Measurements from ENCODE around the gene SLC9C2. TPM values are rescaled to one million over a fixed set of nuclear protein-coding genes. Genes with fewer than 3 reads are reported as not detected.

SLC9C2 gene
- total and polyA plus RNA-seq, 8 donors = 0.14 to 0.86 (median 0.39) TPM

GRCh38 chr1:173484276-173484675, 118.6 kb downstream of the SLC9C2 start:
- intact Hi-C loops (cut with DNase I) = no loop called here
- Histone ChIP-seq H3K4me3 (no peak overlapping the region), H3K27ac (no peak overlapping the region), H3K36me3 (peaks cover 0 to 91% of the 10 kb centered on the region in 2 donors), H3K4me1 (peaks cover 5 to 13% of the 10 kb centered on the region in 2 donors), H3K9me3 (no peaks in the 10 kb centered on the region), H3K27me3 (no peaks in the 10 kb centered on the region)
- DNase-seq = no peak
- no peak for ATAC-seq
- TF ChIP-seq CTCF (IDR thresholded peaks at IDR 0.05) = no peak

GRCh38 chr1:173482683-173483082, 120.2 kb downstream of the SLC9C2 start:
- peaks cover 0 to 75% of the 10 kb centered on the region in 2 donors for H3K36me3 ChIP-seq
- no peaks in the 10 kb centered on the region for H3K27me3 ChIP-seq
- no peaks in the 10 kb centered on the region for H3K9me3 ChIP-seq
- DNase-seq (no peak), ATAC-seq (no peak)
- H3K27ac ChIP-seq = no peak overlapping the region
- H3K4me1 ChIP-seq = peaks cover 16 to 28% of the 10 kb centered on the region in 2 donors
- intact Hi-C loops (cut with DNase I) = no loop called here
- no peak for TF ChIP-seq CTCF (IDR thresholded peaks at IDR 0.05)
- H3K4me3 ChIP-seq = no peak overlapping the region

- DNase-seq (no peak), ATAC-seq (no peak)
- intact Hi-C loops (cut with DNase I) = no loop called here
- H3K27ac ChIP-seq = no peak overlapping the region
- H3K4me1 ChIP-seq = peaks cover 16 to 30% of the 10 kb centered on the region in 2 donors
- no peaks in the 10 kb centered on the region for H3K27me3 ChIP-seq
- no peaks in the 10 kb centered on the region for H3K9me3 ChIP-seq
- H3K4me3 ChIP-seq = no peak overlapping the region
- H3K36me3 ChIP-seq = peaks cover 0 to 61% of the 10 kb centered on the region in 2 donors
- TF ChIP-seq CTCF (IDR thresholded peaks at IDR 0.05) = no peak
Observed at GRCh38 chr1:173481195-173481772, 121.6 kb downstream of the SLC9C2 start.

- Histone ChIP-seq H3K27me3 (no peaks in the 10 kb centered on the region), H3K4me3 (peak overlapping the region in 1 of 2 donors; percentile 89), H3K4me1 (peaks cover 16 to 46% of the 10 kb centered on the region in 2 donors), H3K27ac (no peak overlapping the region), H3K36me3 (peaks cover 0 to 44% of the 10 kb centered on the region in 2 donors), H3K9me3 (no peaks in the 10 kb centered on the region)
- ATAC-seq (no peak), DNase-seq (no peak)
- no peak for TF ChIP-seq CTCF (IDR thresholded peaks at IDR 0.05)
- intact Hi-C loops (cut with DNase I) = no loop called here
Observed at GRCh38 chr1:173479649-173480048, 123.2 kb downstream of the SLC9C2 start.

- intact Hi-C loops (cut with DNase I) = no loop called here
- no peaks in the 10 kb centered on the region for H3K9me3 ChIP-seq
- peaks cover 16 to 61% of the 10 kb centered on the region in 2 donors for H3K4me1 ChIP-seq
- ATAC-seq (peak; percentile 63), DNase-seq (peak in 3 of 4 donors; percentile 42 to 74 (median 67))
- H3K36me3 ChIP-seq = peaks cover 0 to 30% of the 10 kb centered on the region in 2 donors
- H3K4me3 ChIP-seq = peak overlapping the region; percentile 71 to 89
- H3K27ac ChIP-seq = peak overlapping the region; percentile 96 to 99
- no peak for TF ChIP-seq CTCF (IDR thresholded peaks at IDR 0.05)
- H3K27me3 ChIP-seq = no peaks in the 10 kb centered on the region
Observed at GRCh38 chr1:173478094-173478674, 124.7 kb downstream of the SLC9C2 start.

Measured in left lung (tissue), 10 donors.